Occipital lobe (tissue), 2 donors: Measurements from ENCODE around the gene ZBTB24. TPM values are rescaled to one million over a fixed set of nuclear protein-coding genes. Genes with fewer than 3 reads are reported as not detected.
A peak's percentile ranks its signal among the peaks of the same experiment; 100 is the strongest.
"Not testable (repeated sequence)": the region's sequence is repeated elsewhere in the genome, so short reads cannot be mapped to it uniquely, and the experiment has no call there.

Experiments used
- DNase-seq: peaks from one replicate; lab custom pipeline; 2025; lab: John Stamatoyannopoulos, UW
- total RNA-seq: library from RNA; depleted of rRNA; stranded (reverse); fragments of >200 nt; gene quantifications from one replicate; pipeline ENCODE4 v1.2.3, GENCODE V29; 2014

The ZBTB24 gene
- total RNA-seq, 1 donor from 2014 or later, result 14.8 TPM

DNA sequence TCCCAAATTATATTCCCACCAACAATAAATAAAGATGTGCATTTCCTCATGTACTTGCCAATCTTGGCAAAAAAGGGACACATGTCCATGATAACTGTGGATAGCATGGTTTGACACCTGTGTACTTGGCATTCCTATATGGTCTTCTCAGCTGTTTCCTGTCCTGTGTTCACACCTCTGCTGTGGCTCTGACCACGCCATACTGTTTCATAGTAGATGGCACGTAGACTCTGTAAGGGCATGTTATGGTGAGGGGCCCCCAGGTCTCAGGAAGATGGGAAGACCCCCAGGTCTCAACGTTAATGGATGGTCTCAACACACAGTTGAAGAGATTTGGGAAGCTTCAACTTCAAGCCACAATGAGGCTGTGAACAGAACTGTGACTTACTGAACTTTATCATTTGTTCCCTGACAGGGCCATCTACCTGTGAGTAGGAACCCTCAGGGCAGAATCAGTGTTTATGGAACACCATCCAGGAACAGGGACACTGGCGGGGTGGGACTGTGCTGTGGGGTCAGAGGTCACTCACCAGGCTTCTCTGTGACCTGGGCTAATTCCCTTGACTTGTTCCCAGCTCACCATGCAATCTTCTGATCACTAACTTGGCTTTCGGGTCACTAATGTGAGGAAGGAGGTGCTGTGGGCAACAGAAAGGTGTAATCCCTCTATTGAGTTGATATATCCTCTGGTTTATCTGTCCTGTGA is 11.8 kb downstream of the ZBTB24 start:
- DNase-seq, result no peak

DNA sequence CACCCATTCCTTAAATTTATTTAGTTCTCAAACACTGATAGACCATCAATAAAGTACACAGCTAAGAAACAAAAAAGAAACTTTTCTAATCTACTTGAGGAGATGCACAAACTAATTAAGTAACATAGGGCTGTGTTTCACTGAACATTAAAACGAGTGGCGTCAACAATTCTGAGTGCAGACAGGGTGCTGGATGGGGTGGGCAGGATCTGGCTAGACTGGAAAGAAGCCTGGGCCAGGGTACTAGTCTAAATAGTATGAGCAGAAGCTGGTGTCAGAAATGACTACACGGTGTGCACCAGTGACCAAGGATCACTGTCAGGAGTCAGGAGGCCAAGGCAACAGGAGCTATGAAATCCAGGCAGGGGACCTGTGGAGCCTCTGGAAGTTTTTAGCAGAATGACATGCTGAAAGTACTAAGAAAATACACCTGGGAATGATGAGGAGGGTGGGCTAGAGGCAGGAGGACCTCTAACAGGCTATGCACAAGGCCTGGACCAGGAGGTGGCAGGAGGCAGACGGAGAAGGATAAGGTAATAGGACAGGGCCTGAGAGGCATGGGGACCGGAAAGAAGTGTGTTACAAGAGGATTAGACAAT is 13.3 kb downstream of the ZBTB24 start:
- no peak for DNase-seq

DNA sequence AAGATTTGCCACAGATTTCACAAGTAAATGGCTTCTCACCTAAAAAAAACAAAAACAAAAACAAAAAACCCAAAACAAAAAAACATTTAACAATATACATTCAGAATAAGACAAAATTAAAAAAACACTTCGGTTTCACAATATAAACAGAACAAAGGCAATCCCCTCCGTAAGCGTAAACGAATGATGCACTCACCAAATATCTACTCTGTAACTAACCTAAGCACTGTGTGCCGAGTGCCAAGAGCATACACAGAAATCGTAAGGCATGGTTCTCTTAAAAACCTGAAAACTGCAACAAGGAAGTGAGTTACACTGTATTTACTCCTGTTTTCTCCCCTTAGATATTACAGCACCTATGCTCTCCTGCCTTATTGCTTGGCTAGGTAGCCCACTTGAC is 15.3 kb downstream of the ZBTB24 start:
- no peak for DNase-seq

DNA sequence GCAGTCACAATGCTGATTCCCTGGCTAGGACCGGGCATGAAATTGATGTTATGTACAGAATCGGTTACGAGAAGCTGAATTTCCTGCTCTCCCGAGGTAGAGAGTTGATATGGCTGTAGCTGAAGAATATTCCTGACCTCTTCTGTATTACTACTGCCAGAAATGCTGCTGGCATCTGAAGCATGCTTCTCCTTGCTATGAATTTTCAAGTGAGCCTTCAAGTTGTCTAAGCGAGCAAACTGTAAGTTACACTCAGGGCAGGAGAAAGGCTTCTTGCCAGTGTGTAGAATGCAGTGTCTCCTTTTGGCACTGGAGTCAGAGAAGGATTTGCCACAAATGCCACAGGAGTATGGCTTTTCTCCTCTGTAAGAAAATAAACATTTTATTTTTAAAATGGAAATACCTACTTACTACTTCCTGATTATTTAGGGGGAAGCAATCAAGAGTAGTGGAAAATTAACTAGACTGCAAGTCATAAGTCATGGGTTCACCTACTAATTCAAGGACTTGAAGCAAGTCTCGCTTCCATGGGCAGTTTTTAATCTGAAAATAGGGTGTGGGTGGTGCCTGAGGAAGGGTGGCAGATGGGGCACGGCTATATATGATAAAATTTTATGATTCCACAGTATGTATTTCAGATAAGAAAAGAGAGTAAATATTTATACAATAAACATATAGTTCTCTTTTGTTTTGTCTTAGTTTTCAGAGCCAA is 16.7 kb downstream of the ZBTB24 start:
- no peak for DNase-seq

DNA sequence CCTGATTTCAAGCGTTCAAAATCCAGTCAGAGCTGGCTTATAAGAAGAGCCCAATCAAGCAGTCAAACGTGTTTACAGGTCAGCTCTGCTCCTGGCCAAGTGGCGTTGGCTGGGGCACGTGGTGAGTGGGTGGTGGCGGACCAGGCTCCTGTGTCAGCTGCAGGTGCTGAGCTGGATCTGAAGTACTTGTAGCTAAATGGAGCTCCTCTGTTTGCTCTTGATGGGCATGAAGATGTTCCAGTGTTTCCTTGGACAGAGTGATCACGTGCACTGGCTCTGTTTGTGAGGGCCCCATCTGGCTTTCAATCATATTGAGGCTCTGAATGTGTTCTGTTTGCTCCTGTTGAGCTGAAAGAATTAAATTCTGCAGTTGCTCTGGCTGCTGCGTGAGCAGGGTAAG is 17.2 kb downstream of the ZBTB24 start:
- peak; percentile 39 for DNase-seq

DNA sequence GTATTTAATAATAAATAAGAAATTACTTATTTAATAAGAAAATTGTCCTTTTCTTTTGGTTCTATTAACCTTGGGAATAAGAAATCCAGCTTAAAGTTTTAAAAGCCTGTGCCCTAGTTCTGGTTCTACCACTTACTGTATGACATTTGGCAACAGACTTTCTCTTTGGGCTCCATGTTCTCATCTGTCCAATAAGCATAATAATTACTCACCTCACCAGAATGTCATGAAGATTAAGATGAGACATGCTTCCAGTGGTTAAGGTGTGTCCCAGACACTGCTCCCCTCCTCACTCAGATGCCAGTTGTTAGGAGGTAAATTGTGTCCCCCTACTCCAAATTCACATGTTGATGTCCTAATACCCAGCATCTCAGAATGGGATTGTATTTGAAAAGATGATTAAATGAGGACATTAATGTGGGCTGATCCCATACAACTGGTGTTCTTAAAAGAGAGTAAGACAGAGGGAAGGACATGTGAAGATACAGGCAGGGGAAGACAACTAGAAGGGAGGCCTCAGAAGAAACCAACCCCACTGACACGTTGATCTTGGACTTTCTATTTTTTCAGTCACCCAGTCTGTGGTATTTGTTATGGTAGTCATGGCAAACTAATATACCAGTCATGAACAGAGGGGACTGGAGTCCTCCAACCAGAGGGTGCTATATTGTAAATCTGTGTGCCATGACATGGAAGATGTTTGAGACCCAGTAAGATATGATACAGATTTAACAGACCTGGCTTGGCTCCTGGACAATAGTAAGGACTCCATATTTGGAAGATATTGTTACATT is 21.1 kb downstream of the ZBTB24 start:
- DNase-seq, result no peak

DNA sequence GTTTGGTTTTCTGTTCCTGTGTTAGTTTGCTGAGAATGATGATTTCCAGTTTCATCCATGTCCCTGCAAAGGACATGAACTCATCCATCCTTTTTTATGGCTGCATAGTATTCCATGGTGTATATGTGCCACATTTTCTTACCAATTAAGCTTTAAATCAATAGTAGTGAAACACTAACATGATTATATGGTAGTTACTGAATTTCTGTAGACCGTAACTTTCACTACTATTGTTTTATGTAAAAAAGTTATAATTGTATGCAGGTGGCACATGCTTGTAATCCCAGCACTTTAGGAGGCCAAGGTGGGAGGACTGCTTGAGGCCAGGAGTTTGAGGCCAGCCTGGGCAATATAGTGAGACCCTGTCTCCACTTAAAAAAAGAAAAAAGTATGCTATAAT is 21.8 kb downstream of the ZBTB24 start:
- not testable (repeated sequence) for DNase-seq

DNA sequence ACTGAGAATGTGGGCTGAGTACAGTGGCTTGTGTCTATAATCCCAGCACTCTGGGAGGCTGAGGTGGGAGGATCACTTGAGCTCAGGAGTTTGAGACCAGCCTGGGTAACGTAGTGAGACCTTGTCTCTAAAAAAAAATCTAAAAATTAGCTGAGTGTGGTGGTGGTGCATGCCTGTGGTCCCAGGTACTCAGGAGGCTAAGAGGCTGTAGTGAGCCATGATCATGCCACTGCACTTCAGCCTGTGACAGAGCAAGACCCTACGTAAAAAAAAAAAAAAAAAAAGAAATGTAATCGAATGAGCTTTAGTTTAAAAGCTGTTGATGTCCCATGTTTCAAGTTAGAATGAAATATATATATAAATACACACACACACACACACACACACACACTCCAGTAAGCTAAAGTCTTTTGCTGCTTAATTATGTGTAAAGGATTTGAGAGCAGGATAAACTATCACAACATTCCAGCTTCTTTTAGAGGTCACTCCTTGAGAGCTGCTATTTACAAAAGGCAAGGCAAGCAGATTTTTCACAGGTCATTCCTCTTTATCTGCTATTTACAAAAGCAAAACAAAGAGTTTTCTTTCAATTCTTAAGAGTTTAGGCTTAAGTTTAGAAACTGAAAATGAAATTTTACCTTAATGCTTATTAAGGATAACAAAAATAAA is 22.7 kb downstream of the ZBTB24 start:
- DNase-seq, result no peak

DNA sequence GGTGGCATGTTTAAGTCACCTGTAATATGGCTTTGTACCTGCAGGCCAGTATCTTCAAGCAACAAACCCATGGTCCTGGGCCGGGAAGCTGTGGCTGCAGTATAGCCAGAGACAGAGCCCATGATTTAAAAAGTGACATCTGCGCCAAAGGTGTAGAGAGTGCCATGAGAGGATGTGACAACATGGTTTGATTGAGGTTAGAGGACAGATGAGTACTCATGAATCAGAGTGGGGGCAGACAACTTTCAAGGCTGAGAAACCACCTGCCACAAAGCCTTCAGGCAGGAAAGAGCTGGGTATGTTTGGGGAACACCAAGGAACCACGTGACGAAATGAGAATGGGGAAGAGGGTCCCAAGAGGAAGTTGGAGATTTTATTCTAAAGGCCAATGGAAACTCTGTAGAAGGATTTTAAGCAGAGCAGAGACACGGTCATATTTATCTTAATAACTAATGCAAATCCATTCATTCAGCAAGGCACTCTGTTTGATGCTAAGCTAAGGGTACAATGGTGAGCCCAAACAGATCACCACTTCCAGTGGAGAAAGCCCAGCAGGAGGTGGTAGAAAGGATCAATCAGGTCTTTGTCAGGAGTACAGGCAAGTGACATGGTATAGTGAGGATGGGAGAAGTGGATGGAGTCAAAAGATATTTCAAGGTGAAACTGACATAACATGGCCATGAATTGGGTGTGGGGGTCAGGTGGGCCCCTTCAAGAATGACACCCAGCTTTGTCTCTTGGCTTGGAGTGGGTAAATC is 24.1 kb downstream of the ZBTB24 start:
- no peak for DNase-seq

DNA sequence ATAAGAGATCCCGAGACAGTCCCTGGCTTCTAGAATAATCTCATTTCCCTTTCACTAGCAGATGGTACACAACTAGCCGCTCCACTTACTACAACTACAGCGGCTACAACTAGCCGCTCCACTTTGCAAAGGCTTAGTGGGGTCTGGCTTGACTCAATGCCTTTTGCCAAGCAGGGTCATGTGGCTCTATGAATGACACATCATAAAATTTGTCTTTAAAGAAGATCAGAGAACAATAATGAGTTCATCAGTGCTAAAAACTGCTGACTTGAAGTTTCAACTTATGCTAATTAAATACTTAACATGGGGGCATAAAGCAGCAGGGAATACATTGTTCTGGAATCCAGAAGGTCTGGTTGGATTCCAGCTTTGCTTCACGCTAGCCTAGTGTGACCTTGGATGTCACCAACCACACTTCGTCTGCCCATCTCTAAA is 25.4 kb downstream of the ZBTB24 start:
- no peak for DNase-seq

DNA sequence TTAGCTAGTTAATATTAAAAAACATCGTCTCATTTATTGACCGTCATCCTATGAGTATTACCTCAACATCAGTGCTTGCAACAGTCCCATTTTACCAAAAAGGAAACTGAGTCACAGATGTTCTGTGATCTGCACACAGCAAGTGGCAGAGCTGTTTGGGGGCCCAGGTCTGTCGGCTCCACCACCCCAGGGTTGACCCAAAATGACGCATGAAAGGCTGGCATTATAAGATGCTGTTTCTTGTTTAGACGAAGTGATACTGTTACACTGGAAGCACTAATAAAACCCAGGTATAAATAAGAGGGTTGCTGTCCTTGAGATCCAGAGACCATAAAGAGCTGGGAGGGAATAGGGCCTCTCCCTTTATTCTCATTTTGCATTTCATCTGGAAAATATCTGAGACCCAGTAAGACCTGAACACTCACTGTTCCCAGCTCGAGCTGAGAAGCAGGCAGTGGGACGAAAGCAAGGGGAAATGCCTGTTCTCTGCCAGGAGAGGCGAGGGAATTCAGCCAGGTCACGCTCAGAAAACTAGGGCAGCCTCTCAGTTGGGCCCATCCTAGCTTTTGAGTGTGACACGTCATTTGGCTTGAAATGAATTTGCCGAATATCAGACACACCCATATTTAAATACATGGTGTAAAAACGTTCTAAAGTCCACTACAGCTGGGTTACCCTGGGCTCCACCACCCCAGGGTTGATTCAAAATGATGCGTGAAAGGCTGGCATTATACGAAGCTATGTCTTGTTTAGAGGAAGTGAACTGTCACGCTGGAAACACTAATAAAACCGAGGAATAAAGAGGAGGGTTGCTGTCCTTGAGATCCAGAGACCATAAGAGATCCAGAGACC is 26.1 kb downstream of the ZBTB24 start:
- DNase-seq, result no peak

DNA sequence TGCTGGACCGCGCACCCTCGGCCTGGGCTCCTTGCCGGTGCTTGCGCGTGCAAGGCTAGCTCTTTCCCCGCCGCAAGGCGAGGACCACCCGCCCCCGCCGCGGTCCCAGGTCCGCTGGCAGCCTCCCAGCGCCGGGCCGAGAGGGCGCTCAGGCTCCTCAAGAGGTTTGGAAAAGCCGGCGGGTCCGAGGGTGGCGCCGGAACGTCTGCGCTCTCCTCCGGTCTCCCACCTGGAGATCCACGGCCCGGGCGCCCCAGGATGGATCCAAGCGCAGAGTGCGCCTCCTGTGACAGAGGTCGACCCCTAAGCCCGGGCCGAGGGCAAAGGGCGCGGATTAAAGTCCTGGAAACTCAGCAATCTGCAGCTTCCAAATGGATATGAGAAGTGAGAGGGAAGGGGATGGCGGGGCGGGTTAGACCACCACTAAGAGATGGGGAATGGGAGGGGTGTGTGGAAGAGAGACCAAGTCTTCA is 26.9 kb downstream of the ZBTB24 start:
- no peak for DNase-seq

DNA sequence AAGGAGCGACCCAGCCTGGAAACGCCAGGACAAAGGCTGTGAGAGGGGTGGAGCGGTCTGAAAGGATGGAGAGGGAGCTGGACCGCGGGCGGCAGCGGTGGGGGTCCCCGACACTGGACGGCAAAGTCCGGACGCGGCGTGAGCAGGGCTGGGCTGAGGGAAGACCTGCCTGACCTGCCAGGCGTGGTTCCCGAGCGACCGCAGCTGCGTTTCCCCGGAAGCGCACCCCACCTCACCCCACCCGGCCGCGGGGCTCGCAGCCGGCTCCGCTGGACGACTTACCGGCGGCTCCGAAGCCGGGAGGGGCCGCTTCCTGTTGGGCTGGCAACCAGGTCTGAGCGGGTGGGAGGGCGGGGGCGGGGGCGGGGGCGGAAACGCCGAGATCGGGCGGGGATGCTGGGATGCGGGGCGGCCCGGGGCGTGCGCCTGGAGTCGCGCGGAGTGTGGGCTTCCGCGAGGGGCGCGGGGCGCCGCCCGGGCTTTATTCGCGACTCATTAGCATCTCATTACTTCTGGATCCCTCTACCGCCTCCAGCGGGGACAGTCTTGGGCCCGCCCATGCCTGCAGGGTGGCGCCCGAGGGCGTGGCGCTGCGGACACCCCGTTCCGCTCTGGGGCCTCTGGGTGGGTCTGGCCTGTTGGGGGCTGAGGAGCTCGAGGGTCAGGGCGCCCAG is 27.4 kb downstream of the ZBTB24 start, which contains the start of gene MICAL1:
Gene MICAL1 (minus strand): TSS at position 336 of the 674 bp plus-strand sequence. CDS start 1,576 bp downstream, outside the sequence.
- peak; percentile 57 for DNase-seq

DNA sequence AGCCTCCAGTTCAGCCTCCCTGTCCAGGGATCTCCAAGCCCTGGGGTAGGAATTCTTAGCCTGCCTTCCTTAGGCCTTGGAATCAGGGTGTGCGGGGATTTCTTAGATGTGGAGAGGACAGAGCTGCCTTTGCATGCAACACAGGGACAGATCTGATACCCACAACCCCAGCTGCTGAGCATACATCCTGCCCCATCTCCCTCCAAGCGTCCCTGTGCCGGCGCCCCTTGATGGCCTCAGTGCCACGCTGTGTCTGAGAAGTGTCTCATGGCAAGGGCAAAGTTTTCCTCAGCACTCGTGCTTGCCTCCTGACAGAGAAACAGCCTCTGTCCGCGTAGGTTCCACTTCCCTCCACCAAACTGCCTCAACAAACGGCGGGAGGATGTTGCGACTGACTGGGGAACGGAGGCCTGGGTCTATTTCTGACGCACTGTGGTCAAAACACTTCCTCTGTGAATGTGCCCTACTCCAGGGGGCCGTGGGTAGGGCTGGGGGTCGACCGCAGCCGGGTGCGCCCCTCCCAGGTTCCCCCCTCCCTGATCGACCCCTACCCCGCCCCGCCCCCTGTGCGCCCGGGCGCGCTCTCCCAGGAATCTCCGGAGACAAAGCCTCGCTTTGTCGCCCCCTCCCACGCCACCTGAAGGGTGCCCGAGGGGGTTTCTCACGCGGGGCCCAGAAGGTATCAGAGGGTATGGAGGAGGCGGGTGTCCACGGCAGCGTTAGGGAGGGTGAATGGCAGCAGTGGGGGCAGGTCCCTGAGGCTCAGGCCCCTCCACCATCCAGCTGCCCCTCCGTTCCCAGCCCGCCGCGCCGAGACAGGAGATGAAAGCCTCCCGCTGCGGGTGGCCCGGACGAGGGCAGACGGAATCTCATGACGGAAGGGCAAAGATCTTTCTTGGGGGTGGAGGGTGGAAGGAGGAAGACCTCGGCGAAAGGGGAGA is 28.3 kb downstream of the ZBTB24 start:
- no peak for DNase-seq

DNA sequence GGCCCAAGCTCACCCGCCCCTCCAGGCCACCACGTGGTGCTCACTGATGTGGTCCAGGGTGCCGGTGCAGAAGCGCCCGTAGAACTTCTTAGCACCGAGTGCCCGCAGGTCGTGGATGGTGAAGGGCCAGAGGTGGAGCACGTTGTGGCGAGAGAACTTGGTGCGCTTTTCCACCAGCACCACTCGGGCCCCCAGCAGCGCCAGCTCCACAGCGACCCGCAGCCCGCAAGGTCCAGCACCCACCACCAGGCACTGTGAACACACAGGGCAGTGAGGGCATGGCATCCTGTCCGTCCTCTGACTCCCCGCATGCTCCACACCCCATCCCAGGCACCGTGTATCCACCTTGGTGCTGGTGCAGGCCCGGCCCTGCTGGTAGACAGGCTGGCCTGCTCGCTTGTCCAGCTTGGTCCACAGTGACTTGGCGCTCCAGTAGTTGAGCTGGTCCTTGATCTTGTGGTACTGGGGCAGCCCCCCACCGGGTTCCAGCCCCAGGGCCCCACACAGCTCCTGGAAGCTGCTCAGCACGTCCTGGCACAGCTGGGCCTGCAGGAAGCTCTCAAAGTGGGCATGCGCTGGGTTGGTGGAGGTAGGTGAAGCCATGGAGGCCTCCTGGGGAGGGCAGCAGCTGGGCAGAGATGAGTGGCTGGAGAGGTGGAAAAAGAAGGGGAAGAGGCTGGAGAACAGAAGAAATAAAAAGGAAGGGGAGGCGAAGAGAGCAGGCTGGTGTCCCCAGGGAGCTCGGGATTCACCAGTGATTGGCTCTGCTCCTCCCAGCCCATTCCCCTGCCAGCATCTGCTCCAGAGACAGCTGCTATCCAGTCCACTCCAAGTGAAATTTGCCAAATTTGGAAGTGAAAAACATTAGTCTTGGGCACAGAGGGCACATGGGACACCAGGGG is 29.2 kb downstream of the ZBTB24 start:
- DNase-seq, result no peak

DNA sequence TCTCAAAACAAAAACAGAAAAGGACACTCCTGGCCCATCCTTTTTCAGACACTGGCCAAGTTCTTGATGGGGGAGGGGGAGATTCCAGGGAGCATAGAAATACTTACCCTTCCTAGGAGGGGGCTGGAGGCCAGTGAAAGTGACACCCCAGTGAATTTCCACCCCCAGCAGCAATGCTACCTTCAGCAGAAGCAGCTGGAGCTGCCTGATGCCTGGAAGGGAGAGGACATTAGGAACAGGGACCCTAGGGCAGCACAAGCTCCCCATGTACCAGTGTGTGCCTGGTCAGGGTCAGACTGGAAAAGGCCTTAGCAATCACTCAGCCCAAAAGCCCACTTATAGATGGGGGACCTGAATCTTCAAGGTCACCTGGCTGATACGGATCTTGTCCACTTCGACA is 29.9 kb downstream of the ZBTB24 start:
- no peak for DNase-seq

DNA sequence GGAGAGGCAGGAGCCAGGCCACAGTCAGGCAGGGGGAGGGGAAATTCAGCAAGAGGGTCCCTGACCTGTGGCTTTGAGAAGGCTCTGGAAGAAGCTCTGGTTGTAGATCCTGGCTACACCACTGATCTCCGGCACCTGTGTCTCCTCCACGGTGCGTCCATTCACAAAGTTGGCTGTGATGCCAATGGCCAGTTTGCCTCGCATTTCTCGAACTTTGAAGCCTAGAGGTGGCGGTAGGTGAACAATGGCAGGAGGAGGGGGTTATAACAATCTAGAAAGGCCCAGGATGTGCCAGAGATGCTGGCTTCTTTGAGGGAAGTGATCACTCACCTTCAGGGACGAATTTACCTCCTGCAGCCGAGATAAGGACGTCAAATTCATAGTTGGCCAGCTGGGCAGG is 30.8 kb downstream of the ZBTB24 start:
- no peak for DNase-seq
